H9 (cell line): ENCODE results near the gene BBX. TPM values are rescaled to one million over a fixed set of nuclear protein-coding genes. Genes with fewer than 3 reads are reported as not detected.

Experiments
- DNase-seq: peaks from one replicate; pipeline ENCODE4 v3.0.0-alpha.2; 2017
- H2AFZ ChIP-seq: one replicate; pipeline ENCODE4 v1.6.1; 2013; ENCODE audit warnings: mild to moderate bottlenecking, low read length, control low read depth, moderate library complexity
- H2AK5ac ChIP-seq: 2 replicates; pipeline ENCODE4 v1.6.1; 2013; ENCODE audit warnings: low read length, control low read depth, mixed read lengths; ENCODE audit not compliant: insufficient read length
- H2BK120ac ChIP-seq: one replicate; pipeline ENCODE4 v1.6.1; 2013; ENCODE audit warnings: low read depth, mild to moderate bottlenecking, low read length, control low read depth, inconsistent platforms; ENCODE audit not compliant: poor library complexity, severe bottlenecking
- H2BK12ac ChIP-seq: 2 replicates; pipeline ENCODE4 v1.6.1; 2013; ENCODE audit warnings: low read length, control low read depth, mixed read lengths, low read depth; ENCODE audit not compliant: insufficient read length
- H2BK15ac ChIP-seq: 2 replicates; pipeline ENCODE4 v1.6.1; 2013; ENCODE audit warnings: low read depth, low read length, control low read depth
- H2BK20ac ChIP-seq: one replicate; pipeline ENCODE4 v1.6.1; 2013; ENCODE audit warnings: low read depth, mild to moderate bottlenecking, low read length, control low read depth, inconsistent platforms; ENCODE audit not compliant: poor library complexity, severe bottlenecking
- H2BK5ac ChIP-seq: 2 replicates; pipeline ENCODE4 v1.6.1; 2013; ENCODE audit warnings: low read length, control low read depth, mixed read lengths; ENCODE audit not compliant: insufficient read length
- H3K14ac ChIP-seq: 2 replicates; pipeline ENCODE4 v1.6.1; 2013; ENCODE audit warnings: low read length, control low read depth; ENCODE audit not compliant: insufficient read depth
- H3K18ac ChIP-seq: 2 replicates; pipeline ENCODE4 v1.6.1; 2013; ENCODE audit warnings: low read depth, mild to moderate bottlenecking, mixed read lengths, low read length, control low read depth; ENCODE audit not compliant: insufficient read length
- H3K23ac ChIP-seq: 2 replicates; pipeline ENCODE4 v1.6.1; 2013; ENCODE audit warnings: low read length, control low read depth, mixed read lengths, low read depth; ENCODE audit not compliant: insufficient read length
- H3K23me2 ChIP-seq: 2 replicates; pipeline ENCODE4 v1.6.1; 2013; ENCODE audit warnings: low read depth, mild to moderate bottlenecking, mixed read lengths, low read length, control low read depth; ENCODE audit not compliant: insufficient read length, poor library complexity, severe bottlenecking
- H3K27ac ChIP-seq: 2 replicates; pipeline ENCODE4 v1.5.1; 2013; ENCODE audit warnings: low read length, control low read depth, mixed read lengths, low read depth; ENCODE audit not compliant: insufficient read length
- H3K27me3 ChIP-seq: 2 replicates; pipeline ENCODE4 v1.6.1; 2013; ENCODE audit warnings: low read length, control low read depth, inconsistent platforms; ENCODE audit not compliant: insufficient read depth
- H3K4ac ChIP-seq: 2 replicates; pipeline ENCODE4 v1.6.1; 2013; ENCODE audit warnings: low read depth, mild to moderate bottlenecking, control low read depth, inconsistent platforms, low read length, moderate library complexity
- H3K4me1 ChIP-seq: 2 replicates; pipeline ENCODE4 v1.6.1; 2013; ENCODE audit warnings: low read length, control low read depth, inconsistent platforms; ENCODE audit not compliant: insufficient read depth
- H3K4me2 ChIP-seq: 2 replicates; pipeline ENCODE4 v1.6.1; 2013; ENCODE audit warnings: low read length, control low read depth, mixed read lengths; ENCODE audit not compliant: insufficient read length, insufficient read depth
- H3K56ac ChIP-seq: 2 replicates; pipeline ENCODE4 v1.6.1; 2013; ENCODE audit warnings: low read depth, mild to moderate bottlenecking, mixed read lengths, low read length, control low read depth; ENCODE audit not compliant: insufficient read length
- H3K79me1 ChIP-seq: 2 replicates; pipeline ENCODE4 v1.6.1; 2013; ENCODE audit warnings: low read depth, mild to moderate bottlenecking, moderate library complexity, low read length, control low read depth, inconsistent platforms; ENCODE audit not compliant: insufficient read depth, poor library complexity, severe bottlenecking
- H3K79me2 ChIP-seq: 2 replicates; pipeline ENCODE4 v1.6.1; 2013; ENCODE audit warnings: low read length, control low read depth, inconsistent platforms; ENCODE audit not compliant: insufficient read depth
- H3K9ac ChIP-seq: 2 replicates; pipeline ENCODE4 v1.6.1; 2013; ENCODE audit warnings: low read length, control low read depth, mixed read lengths; ENCODE audit not compliant: insufficient read length; ENCODE audit errors: extremely low read depth
- H3K9me3 ChIP-seq: one replicate; pipeline ENCODE4 v1.6.1; 2013; ENCODE audit warnings: low read depth, low read length, inconsistent platforms; ENCODE audit not compliant: control insufficient read depth
- H3T11ph ChIP-seq: one replicate; pipeline ENCODE4 v1.6.1; 2013; ENCODE audit warnings: mild to moderate bottlenecking, low read length, control low read depth, inconsistent platforms
- H4K20me1 ChIP-seq: one replicate; pipeline ENCODE4 v1.6.1; 2013; ENCODE audit not compliant: control insufficient read depth, insufficient read length, insufficient read depth
- H4K5ac ChIP-seq: 2 replicates; pipeline ENCODE4 v1.6.1; 2013; ENCODE audit warnings: low read depth, mild to moderate bottlenecking, mixed read lengths, low read length, control low read depth; ENCODE audit not compliant: insufficient read length
- H4K8ac ChIP-seq: replicated peaks from 2 replicates; pipeline ENCODE4 v1.6.1; 2013; ENCODE audit warnings: low read length, control low read depth, mixed read lengths, low read depth; ENCODE audit not compliant: insufficient read length
- H4K91ac ChIP-seq: 2 replicates; pipeline ENCODE4 v1.6.1; 2013; ENCODE audit warnings: low read depth, mild to moderate bottlenecking, moderate library complexity, mixed read lengths, low read length, control low read depth; ENCODE audit not compliant: insufficient read length
- H3K27ac Mint-ChIP-seq, 3 experiments: 2 replicates in 2 of 3; 3 replicates in 1 of 3; pipeline ENCODE4 v1.8.0; 2020 to 2021; ENCODE audit warnings: mixed read lengths in 3 of 3, mild to moderate bottlenecking in 1 of 3, moderate library complexity in 1 of 3
- H3K27me3 Mint-ChIP-seq: 2 replicates; pipeline ENCODE4 v1.8.0; 2021; ENCODE audit warnings: low read depth, mild to moderate bottlenecking, moderate library complexity, mixed read lengths
- H3K36me3 Mint-ChIP-seq, 3 experiments: 2 replicates in 2 of 3; 3 replicates in 1 of 3; pipeline ENCODE4 v1.8.0; 2020 to 2021; ENCODE audit warnings: low read depth in 3 of 3, mixed read lengths in 3 of 3; ENCODE audit not compliant: insufficient read depth in 1 of 3
- H3K4me1 Mint-ChIP-seq, 2 experiments: 2 replicates each; pipeline ENCODE4 v1.8.0; 2020; ENCODE audit warnings: mixed read lengths in 2 of 2
- H3K4me3 Mint-ChIP-seq, 2 experiments: 2 replicates in 1 of 2; 3 replicates in 1 of 2; pipeline ENCODE4 v1.8.0; 2020 to 2021; ENCODE audit warnings: mild to moderate bottlenecking in 2 of 2, mixed read lengths in 2 of 2, moderate library complexity in 1 of 2
- H3K9me3 Mint-ChIP-seq, 2 experiments: 2 replicates in 1 of 2; 3 replicates in 1 of 2; pipeline ENCODE4 v1.8.0; 2020; ENCODE audit warnings: mild to moderate bottlenecking in 2 of 2, mixed read lengths in 2 of 2, moderate library complexity in 1 of 2
- WGBS: extraction: QIAGEN DNeasy Blood & Tissue Kit; methylation state at CpG from one replicate; pipeline ENCODE4 v1.1.7; 2013; ENCODE audit warnings: missing lambda C conversion rate, low lambda C conversion rate, mixed read lengths; ENCODE audit not compliant: insufficient read length; ENCODE audit errors: extremely low coverage; 5-methylcytosine and 5-hydroxymethylcytosine counted together
- total RNA-seq: library from RNA; stranded (reverse); gene quantifications from 2 replicates; pipeline ENCODE4 v1.2.1, GENCODE V29; 2021
- TF ChIP-seq, protein P1 (sequence below): fragments of 200-600 bp; sonication (generic); conservative IDR thresholded peaks from 3 replicates; pipeline ENCODE4 v1.8.0; 2021; ENCODE audit warnings: antibody characterized with exemption, mild to moderate bottlenecking

The BBX gene
- total RNA-seq, 1 experiment from 2014 or later = 34.8 TPM

DNA sequence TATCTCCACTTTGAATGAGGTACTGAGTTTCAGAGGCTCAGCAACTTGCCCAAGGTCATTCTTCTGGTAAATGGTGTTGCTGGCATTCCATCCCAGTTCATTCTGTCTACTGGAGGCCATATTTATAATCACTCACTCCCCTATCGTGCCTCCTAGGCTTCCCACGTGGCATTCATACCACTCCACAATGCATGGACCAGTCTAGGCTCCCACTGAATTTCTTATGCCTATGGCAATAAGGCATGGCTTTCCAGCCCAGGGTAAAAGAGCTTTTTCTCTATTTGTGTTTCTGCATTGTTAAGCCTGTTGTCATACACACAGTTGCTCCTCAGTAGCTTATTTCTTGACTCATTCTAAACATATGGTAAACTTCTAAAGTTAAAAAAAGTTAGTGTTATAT is 19.9 kb downstream of the BBX start:
- Histone ChIP-seq H4K91ac (no peak overlapping the region), H3K9me3 (no peaks in the 10 kb centered on the region), H3K4me1 (no peaks in the 10 kb centered on the region; the same call in 1 of the 2 replicates), H4K8ac (no peak overlapping the region), H3K56ac (no peak overlapping the region), H3K14ac (no peak overlapping the region), H2BK120ac (no peak overlapping the region), H3K18ac (no peak overlapping the region), H2BK20ac (no peak overlapping the region), H2BK15ac (no peak overlapping the region), H2BK12ac (no peak overlapping the region), H3K27me3 (no peaks in the 10 kb centered on the region), H3K23ac (no peak overlapping the region), H3K79me1 (no peaks in the 10 kb centered on the region), H3K4ac (no peak overlapping the region), H2AK5ac (no peak overlapping the region), H4K5ac (no peak overlapping the region), H4K20me1 (no peaks in the 10 kb centered on the region), H3K23me2 (no peaks in the 10 kb centered on the region), H3K4me2 (no peak overlapping the region), H3T11ph (no peak overlapping the region), H2AFZ (no peak overlapping the region), H3K9ac (no peak overlapping the region), H2BK5ac (no peak overlapping the region), H3K27ac (no peak overlapping the region), H3K79me2 (no peaks in the 10 kb centered on the region)
- no peaks in the 10 kb centered on the region for H3K27me3 Mint-ChIP-seq
- WGBS = no CpG with 5 or more reads among the region's 2 CpGs
- no peak overlapping the region for H3K4me3 Mint-ChIP-seq
- no peak for DNase-seq
- peaks cover 0 to 2% (median 2%) of the 10 kb centered on the region in 3 experiments; a peak in 2 of 7 replicates for H3K36me3 Mint-ChIP-seq
- peaks cover 13 to 18% of the 10 kb centered on the region in 2 experiments for H3K4me1 Mint-ChIP-seq
- no peak overlapping the region; a peak in 1 of 7 replicates for H3K27ac Mint-ChIP-seq
- H3K9me3 Mint-ChIP-seq = no peaks in the 10 kb centered on the region
- TF ChIP-seq, protein P1, sequence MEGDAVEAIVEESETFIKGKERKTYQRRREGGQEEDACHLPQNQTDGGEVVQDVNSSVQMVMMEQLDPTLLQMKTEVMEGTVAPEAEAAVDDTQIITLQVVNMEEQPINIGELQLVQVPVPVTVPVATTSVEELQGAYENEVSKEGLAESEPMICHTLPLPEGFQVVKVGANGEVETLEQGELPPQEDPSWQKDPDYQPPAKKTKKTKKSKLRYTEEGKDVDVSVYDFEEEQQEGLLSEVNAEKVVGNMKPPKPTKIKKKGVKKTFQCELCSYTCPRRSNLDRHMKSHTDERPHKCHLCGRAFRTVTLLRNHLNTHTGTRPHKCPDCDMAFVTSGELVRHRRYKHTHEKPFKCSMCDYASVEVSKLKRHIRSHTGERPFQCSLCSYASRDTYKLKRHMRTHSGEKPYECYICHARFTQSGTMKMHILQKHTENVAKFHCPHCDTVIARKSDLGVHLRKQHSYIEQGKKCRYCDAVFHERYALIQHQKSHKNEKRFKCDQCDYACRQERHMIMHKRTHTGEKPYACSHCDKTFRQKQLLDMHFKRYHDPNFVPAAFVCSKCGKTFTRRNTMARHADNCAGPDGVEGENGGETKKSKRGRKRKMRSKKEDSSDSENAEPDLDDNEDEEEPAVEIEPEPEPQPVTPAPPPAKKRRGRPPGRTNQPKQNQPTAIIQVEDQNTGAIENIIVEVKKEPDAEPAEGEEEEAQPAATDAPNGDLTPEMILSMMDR = no peak
